NCI-H748 (cell line): ENCODE results near the gene ZDHHC14.
A peak's percentile ranks its signal among the peaks of the same experiment; 100 is the strongest.

Experiments
- DNase-seq: peaks from one replicate; lab custom pipeline; 2025; ENCODE audit not compliant: unreplicated experiment; lab: John Stamatoyannopoulos, UW

ZDHHC14 gene

GRCh38 chr6:157530126-157530525 is 149.1 kb downstream of the ZDHHC14 start:
- DNase-seq: peak; percentile 62

DNA sequence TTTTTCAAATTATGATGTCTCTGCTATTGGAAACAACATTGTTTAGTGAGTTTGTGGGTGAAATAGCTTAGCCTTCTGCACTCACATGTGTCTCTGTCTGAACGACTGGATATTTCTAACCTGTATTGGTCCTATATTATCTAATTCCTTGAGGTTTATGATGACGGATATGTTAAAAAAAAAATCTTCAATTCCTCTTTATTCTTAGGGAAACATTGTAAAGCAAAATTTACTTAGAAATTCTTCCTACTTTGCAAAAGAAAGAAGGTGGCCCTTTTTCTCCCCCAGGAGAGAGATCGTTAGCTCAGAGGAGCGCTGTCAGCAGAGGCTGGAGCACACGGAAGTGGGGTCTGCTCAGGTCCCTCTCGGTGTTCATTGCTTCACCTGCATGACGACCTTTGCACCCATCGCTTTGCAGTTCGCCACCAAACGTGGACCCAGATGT is 149.8 kb downstream of the ZDHHC14 start:
- no peak for DNase-seq

DNA sequence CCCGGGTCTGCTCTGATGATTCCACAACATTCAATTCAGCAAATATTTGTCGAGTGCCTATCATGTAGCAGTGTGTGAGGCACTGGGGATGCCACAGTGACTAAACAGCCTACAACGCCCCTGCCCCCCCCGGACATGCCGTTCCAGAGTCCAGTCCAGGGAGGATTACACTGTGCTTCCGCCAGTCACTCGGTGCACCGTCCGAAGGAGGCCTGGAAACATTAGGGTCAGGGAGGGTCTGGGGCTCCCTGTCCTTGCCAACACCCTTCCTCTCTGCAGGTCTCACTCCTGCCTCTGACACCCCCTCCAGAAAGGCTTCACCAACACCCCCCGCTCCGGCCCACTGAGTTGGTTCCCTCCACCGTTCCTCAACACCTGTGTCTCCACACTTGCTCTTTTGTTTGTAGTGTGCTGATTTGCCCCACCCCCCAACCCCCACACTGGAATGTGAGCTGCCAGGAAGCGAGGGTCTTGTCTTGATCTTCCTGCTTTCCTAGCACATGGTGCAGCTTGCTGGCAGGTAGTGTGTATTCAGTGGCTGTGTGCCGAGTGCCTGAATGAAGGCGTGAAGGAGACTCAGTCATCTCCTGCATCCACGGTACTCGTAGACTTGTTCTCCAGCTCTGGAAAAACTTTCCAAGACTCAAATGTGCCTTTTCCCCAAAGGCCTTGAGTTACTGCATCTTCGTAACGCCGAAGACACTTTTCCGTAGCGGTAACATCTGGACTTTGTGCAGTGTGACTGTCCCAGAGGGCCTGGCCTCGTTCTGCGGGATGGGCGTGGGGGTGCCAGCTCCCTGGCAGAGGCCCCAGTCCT is 150.4 kb downstream of the ZDHHC14 start:
- no peak for DNase-seq

- DNase-seq: no peak
These were observed 151.0 kb downstream of the ZDHHC14 start for GRCh38 chr6:157531986-157532365.

GRCh38 chr6:157533048-157533871 is 152.3 kb downstream of the ZDHHC14 start:
- no peak for DNase-seq

DNA sequence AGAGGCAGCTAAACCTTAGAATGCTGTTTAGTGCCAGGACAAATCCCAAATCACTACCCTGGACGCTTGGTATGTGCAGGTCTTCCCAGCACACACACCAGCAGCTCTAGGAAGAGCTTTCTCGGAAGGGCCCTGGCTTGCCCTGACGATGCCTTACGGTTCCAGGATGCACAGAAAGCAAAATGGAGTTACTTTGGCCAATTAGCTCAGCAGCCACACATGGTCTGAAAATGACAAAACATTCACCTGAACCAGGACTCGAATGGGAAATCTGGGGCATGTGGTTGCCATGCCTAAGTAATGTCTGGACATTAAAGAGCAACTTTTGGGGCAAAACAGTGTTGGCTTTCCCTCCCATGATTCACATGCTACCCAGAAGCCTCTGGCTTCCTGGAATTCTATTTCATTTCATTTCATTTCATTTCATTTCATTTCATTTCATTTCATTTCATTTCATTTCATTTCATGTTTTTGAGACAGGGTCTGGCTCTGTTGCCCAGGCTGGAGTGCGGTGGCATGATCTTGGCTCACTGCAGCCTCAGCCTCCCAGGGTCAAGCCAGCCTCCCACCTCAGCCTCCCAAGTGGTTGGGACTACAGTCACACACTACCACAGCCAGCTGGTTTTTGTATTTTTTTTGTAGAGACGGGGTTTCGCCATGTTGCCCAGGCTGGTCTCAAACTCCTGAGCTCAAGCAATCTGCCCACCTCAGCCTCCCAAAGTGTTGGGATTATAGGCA is 153.3 kb downstream of the ZDHHC14 start:
- no peak for DNase-seq

- DNase-seq: no peak
These were observed 154.0 kb downstream of the ZDHHC14 start for GRCh38 chr6:157534977-157535339.

DNA sequence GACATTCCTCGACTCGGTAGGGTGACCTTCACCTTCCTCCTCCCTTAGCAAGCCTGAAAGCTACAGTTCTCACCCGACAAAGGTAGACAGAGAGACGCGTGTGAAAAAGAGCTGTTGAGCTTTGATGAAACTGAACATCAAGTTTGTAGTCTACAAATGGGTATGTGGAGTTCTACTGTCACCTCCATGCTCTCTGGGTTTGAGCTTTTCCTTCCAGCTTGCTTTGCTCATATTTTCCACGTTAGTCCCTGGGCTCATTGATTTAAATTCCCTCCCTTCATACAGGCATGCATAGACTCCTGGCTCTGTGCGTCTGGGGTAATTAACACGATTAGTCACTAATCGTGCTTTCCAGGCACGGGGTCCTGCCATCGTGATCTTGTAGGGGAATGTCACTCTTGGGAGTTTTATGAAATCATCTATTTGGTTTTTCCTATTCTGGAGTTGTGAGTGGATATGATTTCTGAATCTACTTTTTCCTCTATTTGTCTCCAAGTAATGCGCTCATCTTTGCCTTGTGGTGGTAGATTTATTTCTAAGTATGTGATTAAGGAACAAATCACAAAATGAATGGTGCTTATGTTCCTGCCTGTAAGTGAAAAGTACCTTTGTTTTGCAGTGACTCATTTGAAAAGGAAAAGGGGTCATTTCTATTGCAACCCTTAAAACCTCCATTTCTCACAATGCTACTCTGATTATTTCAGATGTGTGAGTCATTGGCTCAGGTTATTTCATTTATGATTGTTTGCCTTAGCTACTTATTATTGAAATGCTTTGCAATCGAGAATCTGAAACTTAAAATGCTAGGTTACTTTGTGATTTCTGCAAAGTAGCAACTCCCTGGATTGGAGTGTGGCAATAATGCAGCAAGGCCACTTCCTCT is 154.6 kb downstream of the ZDHHC14 start:
- DNase-seq: no peak

DNA sequence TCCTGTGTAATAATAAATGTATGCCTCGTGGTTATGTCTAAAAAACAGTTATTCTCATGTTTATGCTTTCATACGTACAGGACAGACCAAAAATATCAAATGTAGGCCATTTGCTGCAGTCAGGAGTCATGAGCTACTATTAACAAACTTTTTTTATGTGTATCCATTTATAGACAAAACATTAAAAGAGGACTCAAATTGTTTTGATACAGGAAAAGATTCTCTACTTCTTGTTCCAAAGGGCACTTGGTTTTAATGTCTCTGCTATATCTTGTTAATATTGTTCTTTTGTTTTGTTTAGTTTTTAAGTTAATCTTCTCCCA is 155.2 kb downstream of the ZDHHC14 start:
- no peak for DNase-seq

GRCh38 chr6:157537556-157537955 is 156.6 kb downstream of the ZDHHC14 start:
- DNase-seq: no peak

GRCh38 chr6:157538168-157538567 is 157.2 kb downstream of the ZDHHC14 start:
- no peak for DNase-seq

- DNase-seq: no peak
These were observed 157.7 kb downstream of the ZDHHC14 start for GRCh38 chr6:157538698-157539097.

GRCh38 chr6:157539421-157539822 is 158.4 kb downstream of the ZDHHC14 start:
- no peak for DNase-seq

DNA sequence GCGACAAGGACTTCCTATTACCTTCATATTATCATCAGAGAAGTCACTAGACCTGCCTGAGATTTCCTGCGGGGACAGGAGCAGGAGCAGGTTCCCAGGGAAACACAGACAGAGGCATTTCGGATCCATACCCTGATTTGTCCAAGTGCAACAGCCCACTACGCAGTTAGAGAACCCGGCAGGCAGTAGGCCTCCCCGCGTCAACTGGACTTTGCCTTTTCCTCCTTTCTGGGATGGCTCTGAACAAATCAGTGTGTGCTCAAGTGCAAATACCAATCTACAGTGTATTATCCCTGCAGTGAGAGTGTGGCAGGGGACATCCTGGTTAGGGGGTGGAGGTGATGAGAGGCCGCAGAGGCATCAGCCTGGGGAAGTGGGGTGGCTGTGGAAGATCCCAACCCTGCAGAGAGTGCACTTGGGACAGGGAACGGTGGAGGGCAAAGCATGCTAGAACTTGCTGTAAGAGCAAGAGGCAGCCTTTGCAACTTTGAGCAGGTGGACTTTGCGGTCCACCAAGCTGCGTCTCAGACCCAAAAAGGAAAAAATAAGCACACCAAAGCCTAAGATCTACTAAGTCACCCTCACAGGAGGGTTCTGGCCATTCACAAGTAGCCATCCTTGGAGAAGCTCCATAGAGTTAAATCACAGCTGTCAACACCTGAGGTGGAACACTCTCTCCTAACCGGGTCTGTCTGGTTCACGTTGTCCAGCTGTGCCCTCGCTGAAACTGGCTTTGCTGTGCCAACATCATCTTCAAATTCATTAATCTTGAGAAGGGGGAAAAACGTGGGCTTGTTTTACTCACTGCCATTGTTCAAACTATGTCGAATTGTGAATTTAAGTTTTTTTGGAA is 159.1 kb downstream of the ZDHHC14 start:
- DNase-seq: no peak

DNA sequence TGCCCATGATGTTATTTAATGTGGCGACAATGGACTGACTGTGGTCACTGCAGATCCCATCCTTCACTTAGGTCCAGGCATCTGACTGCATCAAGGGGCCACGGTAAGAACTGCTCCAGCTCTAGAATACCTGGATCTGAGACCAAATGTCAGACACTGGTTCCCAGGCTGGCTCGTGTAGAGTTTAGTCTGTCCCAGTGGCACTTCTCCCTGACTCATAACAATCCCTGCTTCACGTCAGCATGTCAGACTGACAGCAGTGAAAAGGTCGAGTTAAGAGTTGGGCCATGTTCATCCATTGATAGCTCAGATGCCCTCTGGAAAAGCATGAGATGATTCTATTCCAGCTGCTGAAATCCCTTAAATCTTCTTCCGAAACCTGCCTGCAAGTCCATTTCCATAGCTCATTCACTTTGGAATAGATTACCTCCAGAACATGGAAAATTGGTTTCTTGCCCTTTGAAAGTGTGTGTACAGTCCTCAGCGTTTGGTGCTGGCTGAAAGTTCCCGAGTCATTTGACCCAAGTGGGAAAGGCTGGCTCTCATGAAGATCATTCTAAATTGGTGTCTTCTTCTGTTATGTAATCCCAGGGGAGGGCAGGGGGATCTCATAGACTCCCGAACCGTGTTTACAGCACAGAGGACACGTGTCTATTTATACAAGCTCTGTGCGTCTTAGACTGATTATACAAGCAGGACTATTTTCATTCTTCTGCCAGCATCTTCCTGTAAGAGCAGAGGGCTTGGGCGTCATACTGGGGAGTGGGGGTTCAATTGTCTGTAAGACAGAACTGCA is 160.8 kb downstream of the ZDHHC14 start:
- no peak for DNase-seq

DNA sequence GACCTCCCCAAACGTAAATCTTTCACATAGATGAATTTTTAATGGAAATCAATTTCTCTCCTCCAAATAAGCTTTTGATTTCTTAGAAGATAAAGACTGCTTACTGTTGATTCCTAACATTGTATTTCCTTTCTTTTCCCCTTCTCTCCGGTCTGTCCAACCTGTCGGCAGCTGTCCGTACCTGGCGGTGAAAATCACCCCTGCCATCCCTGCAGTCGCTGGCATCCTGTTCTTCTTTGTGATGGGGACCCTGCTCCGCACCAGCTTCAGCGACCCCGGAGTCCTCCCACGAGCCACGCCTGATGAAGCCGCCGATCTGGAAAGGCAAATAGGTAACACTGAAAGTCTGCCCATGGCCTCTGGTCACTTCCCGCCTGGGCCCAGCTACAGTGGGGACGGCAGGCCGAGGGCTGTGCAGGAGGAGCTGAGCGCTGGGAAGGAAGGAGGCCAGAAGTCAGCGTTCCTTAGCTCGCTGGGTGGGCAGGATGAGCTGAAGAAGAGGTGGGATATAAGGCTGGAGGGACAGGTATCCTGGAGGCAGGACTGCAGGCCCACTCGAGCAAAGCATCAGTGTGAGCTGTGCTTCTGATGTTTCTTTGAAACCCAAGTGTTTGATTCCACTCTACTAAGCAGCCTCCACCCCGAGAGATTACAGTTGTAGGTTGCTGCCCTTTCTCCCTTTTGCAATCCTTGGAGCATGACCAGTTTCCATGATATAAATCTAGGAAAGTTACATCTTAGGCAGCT is 161.6 kb downstream of the ZDHHC14 start:
- DNase-seq: no peak

GRCh38 chr6:157546321-157546720 is 165.3 kb downstream of the ZDHHC14 start:
- no peak for DNase-seq

- DNase-seq: no peak
These were observed 166.1 kb downstream of the ZDHHC14 start for GRCh38 chr6:157547112-157547511.
